IMR-90 (cell line): ENCODE measurements around the gene ATF7IP. TPM values are rescaled to one million over a fixed set of nuclear protein-coding genes. Genes with fewer than 3 reads are reported as not detected.

Source experiments
- ATAC-seq: fragments of 200-7000 bp; cut with Tn5 transposase; 2 replicates; pipeline ENCODE4 v1.9.1; 2020; ENCODE audit warnings: low read depth, mild to moderate bottlenecking, moderate library complexity
- BruUV-seq: library from RNA; stranded (reverse); fragments of 400-500 nt; replicated peaks from 2 replicates; lab custom pipeline; 2021; lab: Mats Ljungman, UMichigan
- CTCF ChIA-PET: fragments of 300-600 bp; formaldehyde crosslinking; extraction: SDS; loops from one replicate; lab custom pipeline; 2021; ENCODE audit warnings: antibody characterized with exemption; lab: Yijun Ruan, JAX
- POLR2A ChIA-PET: fragments of 300-600 bp; sonication (Branson Sonifier 250); formaldehyde crosslinking; loops from one replicate; lab custom pipeline; 2022; ENCODE audit warnings: antibody characterized with exemption; ENCODE audit not compliant: unreplicated experiment; lab: Charles Lee
- DNase-seq: peaks from one replicate; pipeline ENCODE4 v3.0.0; 2013
- H2AFZ ChIP-seq: replicated peaks from 2 replicates; pipeline ENCODE3; 2013; ENCODE audit warnings: low read length, mild to moderate bottlenecking; ENCODE audit not compliant: poor library complexity
- H2AK5ac ChIP-seq: 2 replicates; pipeline ENCODE4 v1.6.1; 2013; ENCODE audit warnings: low read depth, low read length, inconsistent platforms
- H2AK9ac ChIP-seq: replicated peaks from 2 replicates; pipeline ENCODE3; 2013; ENCODE audit warnings: mild to moderate bottlenecking, low read depth, low read length, moderate library complexity; ENCODE audit not compliant: poor library complexity
- H2BK120ac ChIP-seq: 2 replicates; pipeline ENCODE4 v1.6.1; 2013; ENCODE audit warnings: low read depth, low read length, inconsistent platforms
- H2BK15ac ChIP-seq: 3 replicates; pipeline ENCODE4 v1.6.1; 2013; ENCODE audit warnings: low read depth, low read length, inconsistent platforms
- H2BK20ac ChIP-seq: 2 replicates; pipeline ENCODE4 v1.6.1; 2013; ENCODE audit warnings: low read depth, mild to moderate bottlenecking, inconsistent platforms, low read length, moderate library complexity
- H2BK5ac ChIP-seq: 2 replicates; pipeline ENCODE4 v1.6.1; 2013; ENCODE audit warnings: mild to moderate bottlenecking, low read depth, low read length, inconsistent platforms; ENCODE audit not compliant: poor library complexity, severe bottlenecking
- H3K14ac ChIP-seq: replicated peaks from 2 replicates; pipeline ENCODE4 v1.6.1; 2013; ENCODE audit warnings: low read depth, low read length, inconsistent platforms
- H3K18ac ChIP-seq: 2 replicates; pipeline ENCODE4 v1.6.1; 2013; ENCODE audit warnings: low read depth, low read length, control low read depth
- H3K23ac ChIP-seq: 2 replicates; pipeline ENCODE4 v1.6.1; 2013; ENCODE audit warnings: low read depth, low read length, inconsistent platforms
- H3K27ac ChIP-seq: 2 replicates; pipeline ENCODE4 v1.5.1; 2013; ENCODE audit warnings: mild to moderate bottlenecking, control low read depth, low read length; ENCODE audit not compliant: insufficient read depth
- H3K27me3 ChIP-seq: 2 replicates; pipeline ENCODE4 v1.6.1; 2013; ENCODE audit warnings: low read length; ENCODE audit not compliant: control insufficient read depth, insufficient read depth
- H3K36me3 ChIP-seq: 2 replicates; pipeline ENCODE4 v1.6.1; 2013; ENCODE audit warnings: low read length, mixed read lengths; ENCODE audit not compliant: control insufficient read depth, insufficient read depth
- H3K4ac ChIP-seq: 2 replicates; pipeline ENCODE4 v1.6.1; 2013; ENCODE audit warnings: low read depth, low read length, inconsistent platforms
- H3K4me1 ChIP-seq: 2 replicates; pipeline ENCODE4 v1.6.1; 2013; ENCODE audit warnings: low read length, mixed read lengths; ENCODE audit not compliant: control insufficient read depth, insufficient read depth
- H3K4me2 ChIP-seq: 2 replicates; pipeline ENCODE4 v1.6.1; 2013; ENCODE audit warnings: low read depth, mild to moderate bottlenecking, control low read depth, low read length, moderate library complexity
- H3K4me3 ChIP-seq: 2 replicates; pipeline ENCODE4 v1.5.1; 2013; ENCODE audit warnings: low read depth, mild to moderate bottlenecking, control low read depth, low read length, moderate library complexity; ENCODE audit not compliant: insufficient read depth
- H3K56ac ChIP-seq: 2 replicates; pipeline ENCODE4 v1.6.1; 2013; ENCODE audit warnings: low read length, inconsistent platforms; ENCODE audit not compliant: insufficient read depth; ENCODE audit errors: extremely low read depth
- H3K79me1 ChIP-seq, 2 experiments: 2 replicates each; pipeline ENCODE4 v1.6.1; 2013; ENCODE audit warnings: low read length in 2 of 2, inconsistent platforms in 1 of 2, low read depth in 1 of 2
- H3K9ac ChIP-seq: 2 replicates; pipeline ENCODE4 v1.6.1; 2013; ENCODE audit warnings: low read depth, low read length, control low read depth
- H3K9me1 ChIP-seq: 2 replicates; pipeline ENCODE4 v1.6.1; 2013; ENCODE audit warnings: low read length, inconsistent platforms; ENCODE audit not compliant: insufficient read depth
- H3K9me3 ChIP-seq: 2 replicates; pipeline ENCODE4 v1.6.1; 2013; ENCODE audit warnings: low read length; ENCODE audit not compliant: control insufficient read depth, insufficient read depth
- H4K20me1 ChIP-seq: 2 replicates; pipeline ENCODE4 v1.6.1; 2013; ENCODE audit warnings: low read length, inconsistent platforms; ENCODE audit not compliant: insufficient read depth
- H4K5ac ChIP-seq: 2 replicates; pipeline ENCODE4 v1.6.1; 2013; ENCODE audit warnings: mild to moderate bottlenecking, low read depth, low read length, control low read depth
- H4K8ac ChIP-seq, 2 experiments: 2 replicates each; pipeline ENCODE4 v1.6.1; 2013; ENCODE audit warnings: low read depth in 2 of 2, low read length in 2 of 2, control low read depth in 1 of 2, inconsistent platforms in 1 of 2
- H4K91ac ChIP-seq: 2 replicates; pipeline ENCODE4 v1.6.1; 2013; ENCODE audit warnings: low read depth, low read length, inconsistent platforms; ENCODE audit not compliant: insufficient read depth
- CTCF ChIP-seq: conservative IDR thresholded peaks from 2 replicates; pipeline ENCODE4 v1.5.1; 2012; ENCODE audit warnings: mild to moderate bottlenecking, low read depth, low read length, improper control_type of control experiment
- FOS ChIP-seq: fragments of 150-350 bp; IDR thresholded peaks from 2 replicates; pipeline ENCODE4 v1.6.1; 2016; ENCODE audit warnings: low read depth, low read length
- MAFK ChIP-seq: IDR thresholded peaks from 2 replicates; pipeline ENCODE4 v1.6.1; 2012; ENCODE audit warnings: low read depth, low read length, improper control_type of control experiment
- dilution Hi-C: fragments of 300-500 bp; cut with HindIII; formaldehyde crosslinking; loops from one replicate; pipeline ENCODE4 v1.14.3; 2018; ENCODE audit warnings: low sequenced_read_pairs; ENCODE audit not compliant: unreplicated experiment
- in situ Hi-C: fragments of 300-500 bp; cut with MboI; formaldehyde crosslinking; loops from 3 replicates; pipeline ENCODE4 v1.14.3; 2019; ENCODE audit warnings: low sequenced_read_pairs, inconsistent platforms, mixed read lengths
- intact Hi-C: fragments of 100-400 bp; cut with micrococcal nuclease; formaldehyde crosslinking; loops from 2 replicates; pipeline ENCODE4 v1.10.0; 2022
- polyA plus RNA-seq, 3 experiments: library from polyadenylated mRNA; depleted of rRNA; stranded (reverse); fragments of >200 nt; gene quantifications; 2 replicates each; pipeline ENCODE4 v1.2.3, GENCODE V29; 2012; ENCODE audit warnings: low replicate concordance in 1 of 3
- total RNA-seq: library from RNA; depleted of rRNA; stranded (reverse); fragments of >200 nt; gene quantifications from 2 replicates; pipeline ENCODE4 v1.2.3, GENCODE V29; 2012
- TF ChIP-seq, protein P1 (sequence below): fragments of 150-350 bp; IDR thresholded peaks from 2 replicates; pipeline ENCODE4 v1.6.1; 2017; ENCODE audit warnings: mild to moderate bottlenecking, antibody characterized with exemption, low read length, low read depth

ATF7IP gene
- total and polyA plus RNA-seq, 2 of the 4 experiments (the other 2 are of a cell fraction), result 9.4 to 22.8 TPM

DNA sequence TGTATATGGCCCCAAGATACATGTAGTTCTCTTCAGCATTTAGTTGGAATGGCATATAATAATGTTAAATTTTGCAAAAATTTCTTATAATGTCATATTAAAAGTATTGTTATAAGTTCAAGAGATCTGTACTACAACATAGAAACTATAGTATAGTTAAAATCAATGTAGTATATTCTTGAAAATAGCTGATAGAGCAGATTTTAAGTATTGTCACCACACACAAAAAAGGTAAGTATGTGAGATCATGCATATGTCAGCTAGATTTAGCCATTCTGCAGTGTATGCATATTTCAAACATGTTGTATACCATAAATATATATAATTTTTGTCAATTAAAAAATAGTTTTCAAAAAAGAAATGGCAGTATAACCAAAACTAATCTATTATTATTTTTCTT, 115.7 kb downstream of the ATF7IP start:
- DNase-seq (no peak), ATAC-seq (no peak)
- H4K91ac ChIP-seq, result no peak overlapping the region
- no peaks in the 10 kb centered on the region for H4K20me1 ChIP-seq
- H3K23ac ChIP-seq, result no peak overlapping the region
- H3K79me1 ChIP-seq, result peaks cover 0 to 3% of the 10 kb centered on the region in 2 experiments; a peak in 2 of 4 replicates
- H2BK5ac ChIP-seq, result no peak overlapping the region
- TF ChIP-seq MAFK (peak; percentile 78), CTCF (no peak), FOS (no peak)
- TF ChIP-seq, protein P1, sequence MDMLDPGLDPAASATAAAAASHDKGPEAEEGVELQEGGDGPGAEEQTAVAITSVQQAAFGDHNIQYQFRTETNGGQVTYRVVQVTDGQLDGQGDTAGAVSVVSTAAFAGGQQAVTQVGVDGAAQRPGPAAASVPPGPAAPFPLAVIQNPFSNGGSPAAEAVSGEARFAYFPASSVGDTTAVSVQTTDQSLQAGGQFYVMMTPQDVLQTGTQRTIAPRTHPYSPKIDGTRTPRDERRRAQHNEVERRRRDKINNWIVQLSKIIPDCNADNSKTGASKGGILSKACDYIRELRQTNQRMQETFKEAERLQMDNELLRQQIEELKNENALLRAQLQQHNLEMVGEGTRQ, result no peak
- H2BK15ac ChIP-seq, result no peak overlapping the region
- H2AFZ ChIP-seq, result no peak overlapping the region
- no peak overlapping the region for H3K18ac ChIP-seq
- in situ Hi-C loops, result no loop called here
- no peaks in the 10 kb centered on the region for H3K9me3 ChIP-seq
- H4K5ac ChIP-seq, result no peak overlapping the region
- no peaks in the 10 kb centered on the region for H3K27me3 ChIP-seq
- no peak overlapping the region for H4K8ac ChIP-seq
- no peak overlapping the region for H3K9ac ChIP-seq
- ChIA-PET CTCF (no interaction called here), POLR2A (no interaction called here)
- no peak overlapping the region for H3K27ac ChIP-seq
- no peaks in the 10 kb centered on the region for H3K4me1 ChIP-seq
- H3K56ac ChIP-seq, result no peak overlapping the region
- intact Hi-C loops, result no loop called here
- dilution Hi-C loops, result no loop called here
- no TSS peak for BruUV-seq
- H3K14ac ChIP-seq, result no peak overlapping the region
- no peak overlapping the region for H2BK20ac ChIP-seq
- no peak overlapping the region for H2BK120ac ChIP-seq
- no peaks in the 10 kb centered on the region for H3K9me1 ChIP-seq
- no peak overlapping the region for H3K4ac ChIP-seq
- H3K36me3 ChIP-seq, result peaks cover 35% of the 10 kb centered on the region
- no peak overlapping the region for H2AK9ac ChIP-seq
- H2AK5ac ChIP-seq, result no peak overlapping the region
- no peak overlapping the region for H3K4me3 ChIP-seq
- H3K4me2 ChIP-seq, result no peak overlapping the region
